Endodermal cell (in vitro differentiated cells): ENCODE data around the gene HS3ST2. TPM values are rescaled to one million over a fixed set of nuclear protein-coding genes. Genes with fewer than 3 reads are reported as not detected.
A peak's percentile ranks its signal among the peaks of the same experiment; 100 is the strongest.

ENCODE experiments used
- DNase-seq: peaks from one replicate; pipeline ENCODE4 v3.0.0-alpha.2; 2017
- H3K27ac ChIP-seq: 2 replicates; pipeline ENCODE4 v1.5.1; 2013; ENCODE audit warnings: mild to moderate bottlenecking, low read depth, low read length, moderate library complexity
- H3K27me3 ChIP-seq: 2 replicates; pipeline ENCODE4 v1.6.1; 2013; ENCODE audit warnings: mild to moderate bottlenecking, low read length, moderate library complexity; ENCODE audit not compliant: insufficient read depth, control insufficient read depth, poor library complexity, severe bottlenecking
- H3K36me3 ChIP-seq: 2 replicates; pipeline ENCODE4 v1.7.0; 2013; ENCODE audit warnings: mild to moderate bottlenecking, low read length, moderate library complexity; ENCODE audit not compliant: control insufficient read depth, insufficient read depth
- H3K4me1 ChIP-seq: one replicate; pipeline ENCODE4 v1.7.0; 2013; ENCODE audit warnings: low read length; ENCODE audit not compliant: control insufficient read depth, insufficient read depth
- H3K4me3 ChIP-seq: 2 replicates; pipeline ENCODE4 v1.5.1; 2013; ENCODE audit warnings: mild to moderate bottlenecking, low read length, moderate library complexity
- H3K9ac ChIP-seq: 2 replicates; pipeline ENCODE4 v1.6.1; 2013; ENCODE audit warnings: mild to moderate bottlenecking, low read length, moderate library complexity; ENCODE audit not compliant: poor library complexity, severe bottlenecking; ENCODE audit errors: extremely low read depth
- H3K9me3 ChIP-seq: 2 replicates; pipeline ENCODE4 v1.6.1; 2013; ENCODE audit warnings: mild to moderate bottlenecking, low read length, moderate library complexity; ENCODE audit not compliant: control insufficient read depth
- H3K27ac Mint-ChIP-seq: 2 replicates; pipeline ENCODE4 v1.8.0; 2020; ENCODE audit warnings: mixed read lengths
- H3K27me3 Mint-ChIP-seq: 2 replicates; pipeline ENCODE4 v1.8.0; 2021; ENCODE audit warnings: mild to moderate bottlenecking, mixed read lengths; ENCODE audit not compliant: insufficient read depth
- H3K36me3 Mint-ChIP-seq: 2 replicates; pipeline ENCODE4 v1.8.0; 2020; ENCODE audit warnings: low read depth, mixed read lengths
- H3K4me1 Mint-ChIP-seq: 2 replicates; pipeline ENCODE4 v1.8.0; 2020; ENCODE audit warnings: mixed read lengths
- H3K4me3 Mint-ChIP-seq: 2 replicates; pipeline ENCODE4 v1.8.0; 2020; ENCODE audit warnings: mild to moderate bottlenecking, moderate library complexity, mixed read lengths
- H3K9me3 Mint-ChIP-seq: 2 replicates; pipeline ENCODE4 v1.8.0; 2020; ENCODE audit warnings: mild to moderate bottlenecking, mixed read lengths
- WGBS, 2 experiments: methylation state at CpG; one replicate each; pipeline versions ENCODE4 v1.1.5 to v1.1.7; 2013; ENCODE audit warnings: missing lambda C conversion rate in 2 of 2, mixed read lengths in 1 of 2; ENCODE audit not compliant: insufficient coverage in 1 of 2, insufficient read length in 1 of 2; 5-methylcytosine and 5-hydroxymethylcytosine counted together
- total RNA-seq, 2 donors: library from RNA; stranded (reverse); fragmentation: NEBNext Ultra II Directional in 1 of 2; extraction: Animal tissue kit (Norgen Biotek cat#: 25700) in 1 of 2; gene quantifications; 2 replicates in 1 of 2; 3 replicates in 1 of 2; pipeline ENCODE4 v1.2.1, GENCODE V29; 2021
- TF ChIP-seq, protein P1 (sequence below): fragments of 200-600 bp; sonication (generic); conservative IDR thresholded peaks from 2 replicates; pipeline ENCODE4 v1.5.0; 2021; ENCODE audit warnings: antibody characterized with exemption, mild to moderate bottlenecking

HS3ST2 gene
- total RNA-seq, 2 donors from 2014 or later = 0.18 TPM; not detected in 1

DNA sequence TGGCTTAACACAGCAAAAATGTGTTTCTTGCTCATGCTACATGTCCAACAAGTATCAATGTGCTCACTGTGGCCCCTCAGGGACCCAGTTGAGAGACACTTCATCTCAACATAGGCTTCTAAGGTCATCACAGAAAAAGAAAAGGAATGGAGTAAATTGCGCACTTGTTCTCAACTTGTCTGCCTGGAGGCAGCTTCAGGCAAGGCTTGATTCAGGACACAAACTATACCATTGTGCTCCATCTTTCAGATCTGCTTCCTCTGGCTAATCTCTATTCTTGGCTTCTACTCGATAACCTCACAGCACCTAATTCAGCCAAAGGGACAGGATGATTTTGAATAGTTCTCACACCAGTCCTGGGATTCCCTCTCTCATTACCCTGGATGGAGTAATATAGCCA is 35.6 kb downstream of the HS3ST2 start:
- Histone ChIP-seq H3K9ac (no peak overlapping the region), H3K4me1 (no peaks in the 10 kb centered on the region), H3K4me3 (no peak overlapping the region), H3K27me3 (no peaks in the 10 kb centered on the region), H3K9me3 (no peaks in the 10 kb centered on the region), H3K36me3 (no peaks in the 10 kb centered on the region), H3K27ac (no peak overlapping the region)
- H3K27me3 Mint-ChIP-seq = peaks cover 4% of the 10 kb centered on the region
- DNase-seq = peak; percentile 4
- no peak overlapping the region for H3K27ac Mint-ChIP-seq
- no peaks in the 10 kb centered on the region for H3K36me3 Mint-ChIP-seq
- 90% methylated on average over 2 of the region's 2 CpGs; no CpG with 5 or more reads in 1 of the 2 experiments for WGBS, 2 experiments
- no peak overlapping the region for H3K4me3 Mint-ChIP-seq
- TF ChIP-seq, protein P1, sequence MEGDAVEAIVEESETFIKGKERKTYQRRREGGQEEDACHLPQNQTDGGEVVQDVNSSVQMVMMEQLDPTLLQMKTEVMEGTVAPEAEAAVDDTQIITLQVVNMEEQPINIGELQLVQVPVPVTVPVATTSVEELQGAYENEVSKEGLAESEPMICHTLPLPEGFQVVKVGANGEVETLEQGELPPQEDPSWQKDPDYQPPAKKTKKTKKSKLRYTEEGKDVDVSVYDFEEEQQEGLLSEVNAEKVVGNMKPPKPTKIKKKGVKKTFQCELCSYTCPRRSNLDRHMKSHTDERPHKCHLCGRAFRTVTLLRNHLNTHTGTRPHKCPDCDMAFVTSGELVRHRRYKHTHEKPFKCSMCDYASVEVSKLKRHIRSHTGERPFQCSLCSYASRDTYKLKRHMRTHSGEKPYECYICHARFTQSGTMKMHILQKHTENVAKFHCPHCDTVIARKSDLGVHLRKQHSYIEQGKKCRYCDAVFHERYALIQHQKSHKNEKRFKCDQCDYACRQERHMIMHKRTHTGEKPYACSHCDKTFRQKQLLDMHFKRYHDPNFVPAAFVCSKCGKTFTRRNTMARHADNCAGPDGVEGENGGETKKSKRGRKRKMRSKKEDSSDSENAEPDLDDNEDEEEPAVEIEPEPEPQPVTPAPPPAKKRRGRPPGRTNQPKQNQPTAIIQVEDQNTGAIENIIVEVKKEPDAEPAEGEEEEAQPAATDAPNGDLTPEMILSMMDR = no peak
- no peaks in the 10 kb centered on the region for H3K9me3 Mint-ChIP-seq
- H3K4me1 Mint-ChIP-seq = peaks cover 1% of the 10 kb centered on the region

DNA sequence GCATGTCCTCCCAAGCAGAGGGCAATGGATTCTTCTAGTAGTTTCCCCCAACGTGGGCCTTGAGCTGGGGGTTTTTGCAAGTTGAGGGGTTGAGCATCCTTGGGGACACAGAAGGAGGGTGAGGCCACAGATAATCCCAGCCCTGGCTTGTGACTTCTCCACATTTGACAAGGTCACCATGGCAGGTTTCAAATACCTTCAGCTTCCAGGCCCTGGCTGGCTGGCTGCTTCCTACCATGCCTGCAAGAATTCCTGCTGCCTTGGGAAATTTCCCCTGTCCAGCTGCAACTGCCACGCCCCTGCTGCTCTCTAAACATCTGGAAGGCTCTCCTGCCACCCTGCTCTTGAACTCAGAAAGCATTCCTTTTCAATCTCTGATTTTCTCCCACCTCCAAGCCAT is 41.3 kb downstream of the HS3ST2 start:
- 85 to 87% methylated on average over 2 of the region's 2 CpGs for WGBS, 2 experiments
- Mint-ChIP-seq H3K4me3 (no peak overlapping the region), H3K27ac (no peak overlapping the region), H3K36me3 (no peaks in the 10 kb centered on the region), H3K9me3 (no peaks in the 10 kb centered on the region), H3K4me1 (no peaks in the 10 kb centered on the region), H3K27me3 (peaks cover 3% of the 10 kb centered on the region)
- H3K9ac ChIP-seq = no peak overlapping the region
- H3K27ac ChIP-seq = no peak overlapping the region
- TF ChIP-seq, protein P1 = no peak
- H3K9me3 ChIP-seq = no peaks in the 10 kb centered on the region
- no peaks in the 10 kb centered on the region for H3K36me3 ChIP-seq
- no peak overlapping the region for H3K4me3 ChIP-seq
- no peak for DNase-seq
- H3K27me3 ChIP-seq = no peaks in the 10 kb centered on the region
- H3K4me1 ChIP-seq = no peaks in the 10 kb centered on the region

DNA sequence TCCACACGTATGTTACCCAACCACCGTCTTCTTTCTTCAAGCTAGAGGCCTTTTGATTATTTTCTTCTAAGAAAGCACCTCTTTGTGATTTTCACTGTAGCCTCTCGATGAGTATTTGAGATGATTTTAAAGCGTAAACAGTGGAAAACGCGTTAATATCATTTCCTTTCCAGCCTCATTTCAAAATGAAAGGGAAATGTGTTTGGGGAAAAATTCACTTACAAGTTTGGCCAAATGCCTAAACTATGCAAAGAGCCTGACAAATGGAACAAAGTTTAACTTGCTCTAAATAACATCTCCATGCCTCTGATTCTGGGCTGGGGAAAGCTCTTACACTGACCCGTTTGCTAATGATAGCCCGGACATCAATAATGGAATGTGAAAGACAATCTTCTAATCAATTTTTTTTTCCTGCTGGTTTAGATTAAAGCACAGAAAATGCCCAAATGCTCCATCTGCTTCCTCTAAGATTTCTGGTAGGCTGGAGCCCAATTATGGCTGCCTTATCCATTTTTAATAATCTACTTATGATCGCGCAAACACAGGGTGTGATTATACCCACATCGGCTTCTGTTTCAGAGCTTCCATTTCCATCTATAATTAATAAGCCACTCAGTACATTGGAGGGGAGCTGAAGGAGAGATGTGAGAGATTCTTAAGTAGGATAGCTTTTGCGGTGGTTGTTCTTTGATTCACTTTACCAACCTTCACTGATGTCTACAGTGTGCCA is 43.5 kb downstream of the HS3ST2 start:
- no peaks in the 10 kb centered on the region for H3K27me3 ChIP-seq
- no peaks in the 10 kb centered on the region for H3K36me3 Mint-ChIP-seq
- H3K9me3 ChIP-seq = no peaks in the 10 kb centered on the region
- H3K4me3 Mint-ChIP-seq = no peak overlapping the region
- H3K27ac Mint-ChIP-seq = no peak overlapping the region
- no peaks in the 10 kb centered on the region for H3K4me1 Mint-ChIP-seq
- H3K9ac ChIP-seq = no peak overlapping the region
- 95 to 100% methylated on average over 8 to 12 of the region's 12 CpGs for WGBS, 2 experiments
- no peak for DNase-seq
- H3K9me3 Mint-ChIP-seq = no peaks in the 10 kb centered on the region
- no peaks in the 10 kb centered on the region for H3K36me3 ChIP-seq
- no peaks in the 10 kb centered on the region for H3K27me3 Mint-ChIP-seq
- H3K4me1 ChIP-seq = no peaks in the 10 kb centered on the region
- H3K27ac ChIP-seq = no peak overlapping the region
- TF ChIP-seq, protein P1 = no peak
- H3K4me3 ChIP-seq = no peak overlapping the region
